Measurements from ENCODE around the gene WDFY2. TPM values are rescaled to one million over a fixed set of nuclear protein-coding genes. Genes with fewer than 3 reads are reported as not detected.

The WDFY2 gene
- total RNA-seq, 1 experiment from 2014 or later: 4.1 TPM

DNA sequence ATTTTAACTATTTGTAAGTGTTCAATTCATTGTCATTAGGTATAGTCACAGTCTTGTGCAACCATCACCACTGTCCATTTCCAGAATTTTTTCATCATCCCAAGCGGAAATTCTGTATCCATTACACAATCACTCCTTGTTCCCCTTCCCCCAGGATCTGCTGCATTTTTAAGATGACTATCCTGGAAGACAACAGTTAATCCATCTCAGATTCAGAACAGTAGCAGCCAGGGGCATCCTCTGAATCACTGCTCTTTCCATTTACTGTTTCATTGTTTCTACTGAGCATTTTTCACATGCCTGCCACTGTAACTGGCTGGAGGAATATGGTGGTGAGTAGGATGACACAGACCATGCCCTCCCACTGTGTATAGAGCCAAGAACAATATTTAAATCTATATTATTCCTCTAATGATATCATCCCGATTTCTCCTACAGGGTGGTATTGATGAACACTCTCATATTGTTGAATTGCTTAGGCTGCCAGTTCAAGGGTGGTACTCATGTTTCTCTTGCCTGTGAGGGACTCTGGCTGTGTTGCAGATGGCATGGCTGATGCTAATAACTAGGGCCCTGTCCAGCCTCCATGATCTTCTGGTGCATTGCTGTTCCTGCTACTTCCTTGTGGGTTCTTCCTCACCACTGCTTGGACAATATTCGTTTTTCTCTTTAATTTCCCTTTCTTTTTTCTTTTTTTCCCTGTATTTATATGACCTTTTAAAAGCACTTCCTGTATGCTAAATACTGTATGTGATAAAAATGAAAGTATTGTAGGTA is 59.0 kb downstream of the WDFY2 start:
- Histone ChIP-seq H3K4me3 (ENCODE audit: low read length) (peak overlapping the region; percentile 40), H3K79me2 (ENCODE audit: low read length) (peaks cover 68% of the 10 kb centered on the region), H3K9me3 (ENCODE audit: low read length) (no peaks in the 10 kb centered on the region), H3K9ac (ENCODE audit: low read length) (peak overlapping the region; percentile 66), H3K36me3 (ENCODE audit: low read depth, low read length) (no peaks in the 10 kb centered on the region), H4K20me1 (ENCODE audit: low read length) (no peaks in the 10 kb centered on the region), H2AFZ (ENCODE audit: low read length) (no peak overlapping the region), H3K27me3 (ENCODE audit: low read length) (no peaks in the 10 kb centered on the region), H3K4me1 (ENCODE audit: insufficient read depth, low read length) (peaks cover 69% of the 10 kb centered on the region), H3F3A (ENCODE audit: low read length, unreplicated experiment) (peaks cover 9% of the 10 kb centered on the region), H3K9me2 (replicated peaks; ENCODE audit: low read length) (no peaks in the 10 kb centered on the region), H3K27ac (ENCODE audit: low read length) (peak overlapping the region; percentile 96), H3K4me2 (ENCODE audit: low read length) (peak overlapping the region; percentile 85)
- ChIA-PET POLR2A (ENCODE audit: unreplicated experiment) (interaction anchor here (0.5 to 0.6 kb wide), 3 partner anchors 190 to 241 kb away, joined by 4 read pairs; no protein-coding TSS in a partner anchor), CTCF (no interaction called here)
- peak; percentile 58 for ATAC-seq
- DNase-seq: peak; percentile 83
- intact Hi-C loops (cut with micrococcal nuclease): loop anchor here (5.0 kb wide), 2 partner anchors 39 to 84 kb away; no protein-coding TSS in a partner anchor
- TSS peak; percentile 23 for BruUV-seq (replicated peaks)
- TF ChIP-seq, protein P1, sequence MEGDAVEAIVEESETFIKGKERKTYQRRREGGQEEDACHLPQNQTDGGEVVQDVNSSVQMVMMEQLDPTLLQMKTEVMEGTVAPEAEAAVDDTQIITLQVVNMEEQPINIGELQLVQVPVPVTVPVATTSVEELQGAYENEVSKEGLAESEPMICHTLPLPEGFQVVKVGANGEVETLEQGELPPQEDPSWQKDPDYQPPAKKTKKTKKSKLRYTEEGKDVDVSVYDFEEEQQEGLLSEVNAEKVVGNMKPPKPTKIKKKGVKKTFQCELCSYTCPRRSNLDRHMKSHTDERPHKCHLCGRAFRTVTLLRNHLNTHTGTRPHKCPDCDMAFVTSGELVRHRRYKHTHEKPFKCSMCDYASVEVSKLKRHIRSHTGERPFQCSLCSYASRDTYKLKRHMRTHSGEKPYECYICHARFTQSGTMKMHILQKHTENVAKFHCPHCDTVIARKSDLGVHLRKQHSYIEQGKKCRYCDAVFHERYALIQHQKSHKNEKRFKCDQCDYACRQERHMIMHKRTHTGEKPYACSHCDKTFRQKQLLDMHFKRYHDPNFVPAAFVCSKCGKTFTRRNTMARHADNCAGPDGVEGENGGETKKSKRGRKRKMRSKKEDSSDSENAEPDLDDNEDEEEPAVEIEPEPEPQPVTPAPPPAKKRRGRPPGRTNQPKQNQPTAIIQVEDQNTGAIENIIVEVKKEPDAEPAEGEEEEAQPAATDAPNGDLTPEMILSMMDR (conservative IDR thresholded peaks at IDR 0.05; ENCODE audit: low read depth, low read length): no peak
- TF ChIP-seq EZH2 (IDR thresholded peaks at IDR 0.05; ENCODE audit: low read length, unreplicated experiment) (no peak), EZH2phosphoT487 (IDR thresholded peaks at IDR 0.05; ENCODE audit: borderline replicate concordance, low read length) (no peak)

DNA sequence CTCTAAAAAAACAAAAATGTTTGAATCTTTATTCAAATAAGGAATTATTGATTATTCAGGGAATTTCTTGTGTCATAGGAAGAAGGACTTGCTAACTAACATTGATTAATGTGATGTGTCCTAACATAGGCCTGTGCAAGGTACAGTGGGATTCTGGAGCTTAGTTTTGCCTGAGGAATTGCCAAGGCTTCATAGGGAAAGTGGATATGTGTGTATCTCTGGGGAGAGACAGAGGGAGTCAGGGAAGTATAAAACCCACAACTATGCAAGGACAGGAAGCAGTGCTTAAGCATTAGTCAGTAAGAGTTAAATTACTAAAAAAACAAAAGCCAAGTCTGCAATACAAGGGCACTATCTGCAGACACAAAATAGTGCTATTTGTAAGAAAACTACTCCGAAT is 59.6 kb downstream of the WDFY2 start:
- TF ChIP-seq EZH2 (IDR thresholded peaks at IDR 0.05; ENCODE audit: low read length, unreplicated experiment): no peak
- TF ChIP-seq EZH2phosphoT487 (IDR thresholded peaks at IDR 0.05; ENCODE audit: borderline replicate concordance, low read length): no peak
- TF ChIP-seq, protein P1 (conservative IDR thresholded peaks at IDR 0.05; ENCODE audit: low read depth, low read length): no peak
- no peaks in the 10 kb centered on the region for H3K27me3 ChIP-seq (ENCODE audit: low read length)
- no peaks in the 10 kb centered on the region for H3K9me3 ChIP-seq (ENCODE audit: low read length)
- CTCF ChIA-PET: no interaction called here
- H3K36me3 ChIP-seq (ENCODE audit: low read depth, low read length): no peaks in the 10 kb centered on the region
- no peaks in the 10 kb centered on the region for H3K9me2 ChIP-seq (replicated peaks; ENCODE audit: low read length)
- no peaks in the 10 kb centered on the region for H4K20me1 ChIP-seq (ENCODE audit: low read length)
- peak overlapping the region; percentile 96 for H3K27ac ChIP-seq (ENCODE audit: low read length)
- peaks cover 68% of the 10 kb centered on the region for H3K79me2 ChIP-seq (ENCODE audit: low read length)
- peak overlapping the region; percentile 56 for H3K4me3 ChIP-seq (ENCODE audit: low read length)
- H3K9ac ChIP-seq (ENCODE audit: low read length): peak overlapping the region; percentile 66
- DNase-seq: peak; percentile 83
- peaks cover 9% of the 10 kb centered on the region for H3F3A ChIP-seq (ENCODE audit: low read length, unreplicated experiment)
- H3K4me1 ChIP-seq (ENCODE audit: insufficient read depth, low read length): peaks cover 65% of the 10 kb centered on the region
- no peak overlapping the region for H2AFZ ChIP-seq (ENCODE audit: low read length)
- H3K4me2 ChIP-seq (ENCODE audit: low read length): peak overlapping the region; percentile 85
- POLR2A ChIA-PET (ENCODE audit: unreplicated experiment): interaction anchor here (0.5 to 0.6 kb wide), 3 partner anchors 191 to 241 kb away, joined by 4 read pairs; no protein-coding TSS in a partner anchor
- peak; percentile 84 for ATAC-seq
- intact Hi-C loops (cut with micrococcal nuclease): loop anchor here (5.0 kb wide), 2 partner anchors 38 to 83 kb away; no protein-coding TSS in a partner anchor
- no TSS peak for BruUV-seq (replicated peaks)

DNA sequence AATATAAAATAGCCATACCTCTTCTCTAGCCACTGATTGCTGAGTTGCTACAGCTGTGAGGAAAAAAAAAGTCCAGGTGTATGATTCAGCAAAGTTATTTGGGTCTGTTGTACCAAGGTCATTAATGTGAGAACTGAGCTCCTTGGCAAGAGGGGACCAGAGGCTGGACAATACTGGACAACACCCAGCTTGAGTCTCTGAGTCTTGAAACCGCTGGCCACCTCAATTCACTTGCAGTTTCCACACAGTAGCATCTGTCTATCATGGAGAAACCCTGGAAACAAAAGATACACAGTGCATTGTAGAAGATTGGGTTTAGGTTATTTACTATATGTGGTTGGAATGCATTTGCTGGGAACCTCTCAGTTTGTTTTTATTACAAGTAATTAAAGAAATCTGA is 60.4 kb downstream of the WDFY2 start:
- Histone ChIP-seq H3K27me3 (ENCODE audit: low read length) (no peaks in the 10 kb centered on the region), H3F3A (ENCODE audit: low read length, unreplicated experiment) (peaks cover 9% of the 10 kb centered on the region), H3K4me1 (ENCODE audit: insufficient read depth, low read length) (peaks cover 57% of the 10 kb centered on the region), H3K27ac (ENCODE audit: low read length) (peak overlapping the region; percentile 96), H3K79me2 (ENCODE audit: low read length) (peaks cover 60% of the 10 kb centered on the region), H3K9me2 (replicated peaks; ENCODE audit: low read length) (no peaks in the 10 kb centered on the region), H3K4me2 (ENCODE audit: low read length) (peak overlapping the region; percentile 85), H3K4me3 (ENCODE audit: low read length) (peak overlapping the region; percentile 56), H4K20me1 (ENCODE audit: low read length) (no peaks in the 10 kb centered on the region), H2AFZ (ENCODE audit: low read length) (no peak overlapping the region), H3K36me3 (ENCODE audit: low read depth, low read length) (no peaks in the 10 kb centered on the region), H3K9ac (ENCODE audit: low read length) (peak overlapping the region; percentile 64), H3K9me3 (ENCODE audit: low read length) (no peaks in the 10 kb centered on the region)
- intact Hi-C loops (cut with micrococcal nuclease): loop anchor here (5.0 kb wide), 2 partner anchors 38 to 83 kb away; no protein-coding TSS in a partner anchor
- BruUV-seq (replicated peaks): no TSS peak
- ChIA-PET POLR2A (ENCODE audit: unreplicated experiment) (no interaction called here), CTCF (no interaction called here)
- TF ChIP-seq EZH2phosphoT487 (IDR thresholded peaks at IDR 0.05; ENCODE audit: borderline replicate concordance, low read length) (no peak), EZH2 (IDR thresholded peaks at IDR 0.05; ENCODE audit: low read length, unreplicated experiment) (no peak)
- TF ChIP-seq, protein P1 (conservative IDR thresholded peaks at IDR 0.05; ENCODE audit: low read depth, low read length): no peak
- DNase-seq (peak; percentile 30), ATAC-seq (peak; percentile 26)

Data from PC-3 (cell line).